K562 (cell line): Measurements from ENCODE around the gene TARM1. TPM values are rescaled to one million over a fixed set of nuclear protein-coding genes. Genes with fewer than 3 reads are reported as not detected.

ENCODE experiments used
- ADNP ChIP-seq: fragments of 200-800 bp; sonication (Bioruptor generic); IDR thresholded peaks from 2 replicates; pipeline ENCODE4 v1.6.1; 2016; ENCODE audit warnings: missing genetic modification characterization, missing compliant biosample characterization
- CBFA2T3 ChIP-seq: fragments of 450-650 bp; IDR thresholded peaks from 2 replicates; pipeline ENCODE4 v1.6.1; 2017
- E2F8 ChIP-seq: fragments of 450-650 bp; IDR thresholded peaks from 2 replicates; pipeline ENCODE4 v1.7.1; 2018; ENCODE audit warnings: mild to moderate bottlenecking, low read depth; ENCODE audit not compliant: partially characterized antibody
- FOXP1 ChIP-seq: sonication (generic); formaldehyde crosslinking; IDR thresholded peaks from 2 replicates; pipeline ENCODE4 v1.8.0; 2022; ENCODE audit warnings: mild to moderate bottlenecking, missing genetic modification reagents
- FUS ChIP-seq: fragments of 200-400 bp; formaldehyde crosslinking; optimal IDR thresholded peaks from 2 replicates; pipeline ENCODE3; 2017; ENCODE audit warnings: low read depth, low read length
- GTF2B ChIP-seq: IDR thresholded peaks from 2 replicates; pipeline ENCODE4 v1.6.1; 2011; ENCODE audit not compliant: insufficient read length; ENCODE audit errors: extremely low read depth
- KLF10 ChIP-seq: fragments of 250-450 bp; sonication (Bioruptor Pico); IDR thresholded peaks from 2 replicates; pipeline ENCODE4 v1.6.1; 2021; ENCODE audit warnings: matching md5 sums
- MAZ ChIP-seq, 2 experiments: fragments of 450-650 bp in 1 of 2; sonication (generic) in 1 of 2; formaldehyde crosslinking; IDR thresholded peaks in 1 of 2; conservative IDR thresholded peaks in 1 of 2; 2 replicates each; pipeline versions ENCODE4 v1.4.0 to v1.5.0; 2020; ENCODE audit warnings: mild to moderate bottlenecking in 1 of 2, missing genetic modification reagents in 1 of 2
- MIER1 ChIP-seq: fragments of 450-650 bp; IDR thresholded peaks from 2 replicates; pipeline ENCODE4 v1.6.1; 2016; ENCODE audit warnings: antibody characterized with exemption, mild to moderate bottlenecking, low read depth
- RBM25 ChIP-seq: fragments of 200-400 bp; formaldehyde crosslinking; IDR thresholded peaks from 2 replicates; pipeline ENCODE4 v1.6.1; 2018; ENCODE audit warnings: low read length, low read depth, moderate library complexity; ENCODE audit not compliant: severe bottlenecking
- ZBTB40 ChIP-seq, 2 experiments: fragments of 450-650 bp in 1 of 2; sonication (generic) in 1 of 2; formaldehyde crosslinking in 1 of 2; IDR thresholded peaks; 2 replicates each; pipeline versions ENCODE4 v1.7.1 to v1.9.0; 2016 to 2022; ENCODE audit warnings: inconsistent platforms in 1 of 2, mild to moderate bottlenecking in 1 of 2, missing genetic modification reagents in 1 of 2
- ZFP1 ChIP-seq: fragments of 450-650 bp; formaldehyde crosslinking; IDR thresholded peaks from 2 replicates; pipeline ENCODE4 v1.4.0; 2020; ENCODE audit warnings: mild to moderate bottlenecking, mixed read lengths
- ZFP30 ChIP-seq: fragments of 250-450 bp; sonication (Bioruptor Pico); IDR thresholded peaks from 2 replicates; pipeline ENCODE4 v1.8.0; 2022; ENCODE audit warnings: moderate library complexity, mild to moderate bottlenecking, inconsistent platforms, borderline replicate concordance
- ZNF583 ChIP-seq: fragments of 250-450 bp; sonication (Bioruptor Pico); IDR thresholded peaks from 2 replicates; pipeline ENCODE4 v1.4.0; 2020
- polyA plus RNA-seq, 8 experiments: library from polyadenylated mRNA; depleted of rRNA in 4 of 8; stranded (reverse) in 5 of 8; unstranded in 3 of 8; fragments of >200 nt; fragmentation: Nextera tagmentation in 2 of 8; fragmentation: Illumina TruSeq in 1 of 8; extraction: Ambion mirVana in 2 of 8; extraction: Trizol in 1 of 8; gene quantifications; 2 replicates each; pipeline versions ENCODE4 v1.2.1 to v1.2.3, GENCODE V29; 2011 to 2014; ENCODE audit warnings: inconsistent platforms in 1 of 8, missing spikeins in 1 of 8
- total RNA-seq, 7 experiments: library from RNA; depleted of rRNA in 6 of 7; stranded (reverse); fragments of >200 nt in 6 of 7; fragmentation: Illumina TruSeq in 2 of 7; extraction: Trizol in 2 of 7; gene quantifications; 2 replicates each; pipeline versions ENCODE4 v1.2.1 to v1.2.3, GENCODE V29; 2011 to 2021; ENCODE audit warnings: low replicate concordance in 1 of 7

The TARM1 gene
- total and polyA plus RNA-seq, 9 of the 15 experiments (the other 6 are each of a cell fraction or from before 2014, with no cell fraction given): not detected

DNA sequence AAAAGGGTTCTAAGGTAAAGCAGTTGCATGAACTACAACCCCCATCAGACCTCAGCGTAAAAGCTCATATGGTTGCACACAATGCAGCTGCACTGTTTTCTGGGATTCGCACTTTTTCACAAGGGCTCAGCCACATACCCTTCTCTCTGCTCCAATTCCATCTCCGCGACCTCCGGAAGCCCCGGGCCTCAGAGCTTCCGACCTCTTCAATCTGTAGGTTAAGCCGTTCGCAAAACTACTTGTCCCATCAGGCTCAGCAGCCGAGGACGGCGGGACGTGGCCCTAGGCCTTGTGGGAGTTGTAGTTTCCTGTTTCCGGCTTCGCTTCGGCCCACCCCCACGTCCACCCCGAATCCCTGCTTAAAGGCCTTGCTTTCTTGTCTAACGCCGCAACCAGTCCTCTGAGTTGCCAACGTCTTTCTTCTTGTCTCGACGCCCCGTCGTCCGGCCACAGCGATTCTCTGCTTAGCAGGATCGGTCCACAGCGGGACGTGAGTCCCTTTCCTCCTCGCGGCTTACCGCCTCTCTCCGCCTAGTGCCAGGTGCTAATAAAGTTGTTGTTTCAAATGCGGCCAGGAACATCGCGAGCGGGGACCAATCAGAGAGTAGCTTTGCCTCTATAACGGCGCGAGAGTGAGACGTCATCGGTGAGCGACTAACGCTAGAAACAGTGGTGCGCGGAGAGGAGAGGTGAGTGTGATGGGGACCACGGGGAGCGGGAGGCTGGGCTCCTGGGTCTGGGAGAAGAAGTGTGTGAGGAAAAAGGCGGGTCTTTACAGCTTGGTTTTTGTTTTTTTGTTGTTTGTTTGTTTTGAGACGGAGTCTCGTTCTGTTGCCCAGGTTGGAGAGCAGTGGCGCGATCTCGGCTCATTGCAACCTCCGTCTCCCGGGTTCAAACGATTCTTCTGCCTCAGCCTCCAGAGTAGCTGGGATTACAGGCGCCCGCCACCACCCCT is 34.2 kb upstream of the TARM1 start, which contains the start of the genes PRPF31 and TFPT (continued):
- peak; percentile 85 for TF ChIP-seq E2F8
- TF ChIP-seq GTF2B: no peak
- peak; percentile 74 to 86 for TF ChIP-seq MAZ (CRISPR knock-in tag; conservative IDR thresholded peaks at IDR 0.05 in 1 of 2, IDR thresholded peaks at IDR 0.05 in 1 of 2)
- TF ChIP-seq FOXP1 (CRISPR knock-in tag): no peak
- no peak for TF ChIP-seq KLF10 (CRISPR knock-in tag)
- peak; percentile 37 for TF ChIP-seq RBM25
- TF ChIP-seq FUS: no peak
- TF ChIP-seq ZBTB40 (IDR thresholded peaks at IDR 0.05): peak; percentile 100
- peak; percentile 100 for TF ChIP-seq ZBTB40 (CRISPR knock-in tag; IDR thresholded peaks at IDR 0.05)
- TF ChIP-seq ADNP: no peak
- TF ChIP-seq MIER1: no peak; the same call in 1 of the 2 replicates
- TF ChIP-seq ZFP1: no peak
- TF ChIP-seq ZNF583 (CRISPR knock-in tag): 0 out of 2 replicates have a peak, but pooled peaks have one; percentile 38
- TF ChIP-seq ZFP30: no peak
- TF ChIP-seq CBFA2T3: no peak
